ENCODE data around the gene PRDX6.

- TF ChIP-seq CTCF (IDR thresholded peaks at IDR 0.05; ENCODE audit: insufficient read depth, low read depth, low read length) (no peak), EZH2 (IDR thresholded peaks at IDR 0.05; ENCODE audit: insufficient read depth, low read length) (no peak)
Observed at GRCh38 chr1:173448945-173449344, 28.2 kb upstream of the PRDX6 start.

Data from astrocyte (in vitro differentiated cells and primary cell).